ENCODE results near the gene CDNF.

GRCh38 chr10:14833106-14833505 lies 4.7 kb downstream of the CDNF start:
- TF ChIP-seq POLR2A (IDR thresholded peaks at IDR 0.05; ENCODE audit: low read depth, low read length) (no peak), SPI1 (IDR thresholded peaks at IDR 0.05; ENCODE audit: low read depth, low read length) (no peak)

Data from GM12891 (cell line).